WTC11 (cell line): ENCODE measurements around the gene STAB1. TPM values are rescaled to one million over a fixed set of nuclear protein-coding genes. Genes with fewer than 3 reads are reported as not detected.

Experiments used
- ATAC-seq: fragments of 200-7000 bp; cut with Tn5 transposase; 2 replicates; pipeline ENCODE4 v1.10.0; 2021; ENCODE audit warnings: mild to moderate bottlenecking, moderate library complexity
- CTCF ChIA-PET: fragments of 300-600 bp; sonication (Branson Sonifier 250); formaldehyde crosslinking; loops from one replicate; lab custom pipeline; 2021; ENCODE audit warnings: antibody characterized with exemption; lab: Charles Lee
- POLR2A ChIA-PET: fragments of 350-600 bp; sonication (Branson Sonifier 250); formaldehyde crosslinking; loops from one replicate; lab custom pipeline; 2021; ENCODE audit warnings: antibody characterized with exemption; lab: Charles Lee
- DNase-seq: peaks from one replicate; pipeline ENCODE4 v3.0.0; 2021; ENCODE audit warnings: low spot score
- H3K27ac Mint-ChIP-seq: 2 replicates; pipeline ENCODE4 v1.8.0; 2021; ENCODE audit warnings: mixed read lengths
- H3K27me3 Mint-ChIP-seq: 2 replicates; pipeline ENCODE4 v1.8.0; 2021; ENCODE audit warnings: low read depth, mild to moderate bottlenecking, moderate library complexity, mixed read lengths
- H3K36me3 Mint-ChIP-seq: 2 replicates; pipeline ENCODE4 v1.8.0; 2021; ENCODE audit warnings: mixed read lengths
- H3K4me1 Mint-ChIP-seq: 2 replicates; pipeline ENCODE4 v1.8.0; 2022; ENCODE audit warnings: mixed read lengths
- H3K4me3 Mint-ChIP-seq: 2 replicates; pipeline ENCODE4 v1.8.0; 2021; ENCODE audit warnings: mild to moderate bottlenecking, moderate library complexity, mixed read lengths
- H3K9me3 Mint-ChIP-seq: 2 replicates; pipeline ENCODE4 v1.8.0; 2021; ENCODE audit warnings: mixed read lengths
- ATF1 ChIP-seq: sonication (generic); formaldehyde crosslinking; IDR thresholded peaks from 2 replicates; pipeline ENCODE4 v1.8.1; 2023; ENCODE audit warnings: mild to moderate bottlenecking, moderate library complexity, missing genetic modification reagents
- ATF2 ChIP-seq: sonication (generic); formaldehyde crosslinking; IDR thresholded peaks from 2 replicates; pipeline ENCODE4 v1.8.1; 2022; ENCODE audit warnings: low read depth, missing genetic modification reagents, borderline replicate concordance
- CDX4 ChIP-seq: fragments of 250-450 bp; sonication (Bioruptor Pico); IDR thresholded peaks from 2 replicates; pipeline ENCODE4 v1.9.0; 2021; ENCODE audit warnings: moderate library complexity, mild to moderate bottlenecking, inconsistent platforms, borderline replicate concordance
- ELF4 ChIP-seq: sonication (generic); formaldehyde crosslinking; IDR thresholded peaks from 2 replicates; pipeline ENCODE4 v1.8.1; 2022; ENCODE audit warnings: low read depth, mild to moderate bottlenecking, moderate library complexity, missing genetic modification reagents
- ETV6 ChIP-seq: sonication (generic); formaldehyde crosslinking; IDR thresholded peaks from 2 replicates; pipeline ENCODE4 v1.8.1; 2022; ENCODE audit warnings: mild to moderate bottlenecking, missing genetic modification reagents
- FOXJ3 ChIP-seq: sonication (generic); formaldehyde crosslinking; IDR thresholded peaks from 2 replicates; pipeline ENCODE4 v1.9.0; 2021; ENCODE audit warnings: missing genetic modification reagents, mild to moderate bottlenecking, borderline replicate concordance
- GRHL2 ChIP-seq: fragments of 250-450 bp; sonication (Bioruptor Pico); IDR thresholded peaks from 2 replicates; pipeline ENCODE4 v1.8.0; 2022; ENCODE audit warnings: mild to moderate bottlenecking, moderate library complexity; ENCODE audit not compliant: insufficient replicate concordance, severe bottlenecking
- HMGA2 ChIP-seq: fragments of 250-450 bp; sonication (Bioruptor Pico); IDR thresholded peaks from 2 replicates; pipeline ENCODE4 v1.4.0; 2021; ENCODE audit warnings: mild to moderate bottlenecking, moderate library complexity
- MAX ChIP-seq: sonication (generic); formaldehyde crosslinking; IDR thresholded peaks from 2 replicates; pipeline ENCODE4 v1.8.0; 2022; ENCODE audit warnings: mild to moderate bottlenecking, missing genetic modification reagents
- MXD4 ChIP-seq: fragments of 250-450 bp; sonication (Bioruptor Pico); IDR thresholded peaks from 2 replicates; pipeline ENCODE4 v1.8.0; 2021; ENCODE audit warnings: mild to moderate bottlenecking, moderate library complexity, borderline replicate concordance
- NR1H2 ChIP-seq: sonication (generic); formaldehyde crosslinking; IDR thresholded peaks from 2 replicates; pipeline ENCODE4 v1.9.0; 2021; ENCODE audit warnings: mild to moderate bottlenecking, moderate library complexity, missing genetic modification reagents
- NR2C2 ChIP-seq: sonication (generic); formaldehyde crosslinking; IDR thresholded peaks from 2 replicates; pipeline ENCODE4 v1.8.0; 2022; ENCODE audit warnings: mild to moderate bottlenecking, missing genetic modification reagents
- NR3C1 ChIP-seq: sonication (generic); formaldehyde crosslinking; conservative IDR thresholded peaks from 2 replicates; pipeline ENCODE4 v1.8.1; 2023; ENCODE audit warnings: low read depth, mild to moderate bottlenecking, missing genetic modification reagents
- OVOL2 ChIP-seq: fragments of 250-450 bp; sonication (Bioruptor Pico); IDR thresholded peaks from 2 replicates; pipeline ENCODE4 v1.9.0; 2021; ENCODE audit warnings: mild to moderate bottlenecking, borderline replicate concordance
- PRDM15 ChIP-seq: sonication (generic); formaldehyde crosslinking; IDR thresholded peaks from 2 replicates; pipeline ENCODE4 v1.8.0; 2022; ENCODE audit warnings: missing genetic modification reagents
- SMAD4 ChIP-seq: sonication (generic); formaldehyde crosslinking; IDR thresholded peaks from 2 replicates; pipeline ENCODE4 v1.8.0; 2022; ENCODE audit warnings: mild to moderate bottlenecking, missing genetic modification reagents
- TCF7 ChIP-seq: sonication (generic); formaldehyde crosslinking; IDR thresholded peaks from 2 replicates; pipeline ENCODE4 v1.8.0; 2022; ENCODE audit warnings: mild to moderate bottlenecking, low read depth, missing genetic modification reagents, moderate library complexity
- TP53 ChIP-seq: sonication (generic); formaldehyde crosslinking; IDR thresholded peaks from 2 replicates; pipeline ENCODE4 v1.8.1; 2023; ENCODE audit warnings: mild to moderate bottlenecking, missing genetic modification reagents
- USF1 ChIP-seq: sonication (generic); formaldehyde crosslinking; IDR thresholded peaks from 2 replicates; pipeline ENCODE4 v1.8.0; 2022; ENCODE audit warnings: mild to moderate bottlenecking, missing genetic modification reagents
- ZBTB21 ChIP-seq: sonication (generic); formaldehyde crosslinking; IDR thresholded peaks from 2 replicates; pipeline ENCODE4 v1.8.1; 2023; ENCODE audit warnings: mild to moderate bottlenecking, missing genetic modification reagents, borderline replicate concordance
- ZNF423 ChIP-seq: fragments of 250-450 bp; sonication (Bioruptor Pico); IDR thresholded peaks from 2 replicates; pipeline ENCODE4 v2.1.2; 2022; ENCODE audit warnings: mild to moderate bottlenecking, moderate library complexity
- ZNF512 ChIP-seq: sonication (generic); formaldehyde crosslinking; IDR thresholded peaks from 2 replicates; pipeline ENCODE4 v1.8.1; 2022; ENCODE audit warnings: missing genetic modification reagents, borderline replicate concordance
- total RNA-seq: library from RNA; stranded (reverse); gene quantifications from 3 replicates; pipeline ENCODE4 v1.2.3, GENCODE V29; 2021

The STAB1 gene
- total RNA-seq, 1 experiment from 2014 or later, result 1.9 TPM

- TF ChIP-seq CDX4 (no peak), NR1H2 (CRISPR knock-in tag) (no peak)
These were observed 17.9 kb upstream of the STAB1 start (continued) for GRCh38 chr3:52477076-52477795.

GRCh38 chr3:52477796-52478095, 17.4 kb upstream of the STAB1 start:
- ChIA-PET POLR2A (no interaction called here), CTCF (no interaction called here)
- ATAC-seq (no peak), DNase-seq (no peak)
- H3K27ac Mint-ChIP-seq, result no peak overlapping the region
- peaks cover 75% of the 10 kb centered on the region for H3K36me3 Mint-ChIP-seq
- no peak for TF ChIP-seq NR3C1 (CRISPR knock-in tag)
- TF ChIP-seq TCF7 (CRISPR knock-in tag), result no peak
- no peak for TF ChIP-seq MXD4 (CRISPR knock-in tag)
- no peak for TF ChIP-seq FOXJ3
- TF ChIP-seq NR1H2 (CRISPR knock-in tag), result no peak
- no peak for TF ChIP-seq TP53 (CRISPR knock-in tag)
- TF ChIP-seq ZNF423 (CRISPR knock-in tag), result no peak
- H3K27me3 Mint-ChIP-seq, result no peaks in the 10 kb centered on the region
- H3K9me3 Mint-ChIP-seq, result no peaks in the 10 kb centered on the region
- H3K4me1 Mint-ChIP-seq, result no peaks in the 10 kb centered on the region
- H3K4me3 Mint-ChIP-seq, result no peak overlapping the region

- Mint-ChIP-seq H3K27me3 (no peaks in the 10 kb centered on the region), H3K27ac (no peak overlapping the region), H3K9me3 (no peaks in the 10 kb centered on the region), H3K4me1 (no peaks in the 10 kb centered on the region), H3K36me3 (peaks cover 63% of the 10 kb centered on the region), H3K4me3 (no peak overlapping the region)
- DNase-seq, result no peak
- ChIA-PET POLR2A (no interaction called here), CTCF (interaction anchor here (1.2 kb wide), 1 partner anchor 8 kb away, joined by 4 read pairs; no protein-coding TSS in a partner anchor)
- ATAC-seq, result no peak
- TF ChIP-seq ELF4 (CRISPR knock-in tag), result no peak
- TF ChIP-seq FOXJ3, result no peak
- TF ChIP-seq NR2C2, result no peak
- no peak for TF ChIP-seq ATF1
- TF ChIP-seq SMAD4, result no peak
- no peak for TF ChIP-seq PRDM15
- TF ChIP-seq OVOL2 (CRISPR knock-in tag), result no peak
- TF ChIP-seq ZNF512 (CRISPR knock-in tag), result no peak
- TF ChIP-seq ZBTB21 (CRISPR knock-in tag), result no peak
- no peak for TF ChIP-seq NR3C1 (CRISPR knock-in tag)
- TF ChIP-seq ETV6 (CRISPR knock-in tag), result no peak
- TF ChIP-seq GRHL2, result no peak
- no peak for TF ChIP-seq CDX4
- no peak for TF ChIP-seq ATF2
- TF ChIP-seq USF1 (CRISPR knock-in tag), result no peak
- TF ChIP-seq MAX (CRISPR knock-in tag), result no peak
- TF ChIP-seq ZNF423 (CRISPR knock-in tag), result no peak
- TF ChIP-seq HMGA2, result no peak
These were observed 15.9 kb upstream of the STAB1 start for GRCh38 chr3:52479037-52479876.
